Endothelial cell (in vitro differentiated cells): ENCODE data around the gene PRRC2C. TPM values are rescaled to one million over a fixed set of nuclear protein-coding genes. Genes with fewer than 3 reads are reported as not detected.

ENCODE experiments used
- DNase-seq: peaks from one replicate; pipeline ENCODE4 v3.0.0; 2021; ENCODE audit warnings: low spot score
- H3K27ac Mint-ChIP-seq: one replicate; pipeline ENCODE4 v1.8.0; 2021; ENCODE audit warnings: mixed read lengths, inconsistent platforms; ENCODE audit not compliant: unreplicated experiment
- H3K27me3 Mint-ChIP-seq: one replicate; pipeline ENCODE4 v1.8.0; 2021; ENCODE audit warnings: mild to moderate bottlenecking, moderate library complexity, mixed read lengths, inconsistent platforms; ENCODE audit not compliant: unreplicated experiment
- H3K36me3 Mint-ChIP-seq: one replicate; pipeline ENCODE4 v1.8.0; 2021; ENCODE audit warnings: mild to moderate bottlenecking, low read depth, mixed read lengths, inconsistent platforms; ENCODE audit not compliant: unreplicated experiment
- H3K4me1 Mint-ChIP-seq: one replicate; pipeline ENCODE4 v1.8.0; 2021; ENCODE audit warnings: mild to moderate bottlenecking, mixed read lengths, inconsistent platforms; ENCODE audit not compliant: unreplicated experiment
- H3K4me3 Mint-ChIP-seq: one replicate; pipeline ENCODE4 v1.8.0; 2021; ENCODE audit warnings: mild to moderate bottlenecking, mixed read lengths, inconsistent platforms; ENCODE audit not compliant: unreplicated experiment
- H3K9me3 Mint-ChIP-seq: one replicate; pipeline ENCODE4 v1.8.0; 2021; ENCODE audit warnings: mixed read lengths, inconsistent platforms; ENCODE audit not compliant: unreplicated experiment
- CTCF ChIP-seq: fragments of 200-600 bp; sonication (generic); IDR thresholded peaks from one replicate; pipeline ENCODE4 v1.5.0; 2021; ENCODE audit warnings: antibody characterized with exemption; ENCODE audit not compliant: unreplicated experiment
- total RNA-seq: library from RNA; stranded (reverse); fragmentation: NEBNext Ultra II Directional; extraction: Animal tissue kit (Norgen Biotek cat#: 25700); gene quantifications from one replicate; pipeline ENCODE4 v1.2.1, GENCODE V29; 2021; ENCODE audit not compliant: unreplicated experiment

The PRRC2C gene
- total RNA-seq, 1 donor from 2014 or later = 248 TPM

- Mint-ChIP-seq H3K36me3 (peaks cover 2% of the 10 kb centered on the region), H3K27me3 (no peaks in the 10 kb centered on the region), H3K4me1 (peaks cover 24% of the 10 kb centered on the region), H3K9me3 (no peaks in the 10 kb centered on the region), H3K27ac (peak overlapping the region; percentile 77), H3K4me3 (no peak overlapping the region)
- TF ChIP-seq CTCF = no peak
- DNase-seq = no peak
Measured at GRCh38 chr1:171509191-171509590, 23.9 kb downstream of the PRRC2C start.

- no peak overlapping the region for H3K4me3 Mint-ChIP-seq
- peaks cover 8% of the 10 kb centered on the region for H3K4me1 Mint-ChIP-seq
- H3K27ac Mint-ChIP-seq = no peak overlapping the region
- TF ChIP-seq CTCF = no peak
- H3K9me3 Mint-ChIP-seq = no peaks in the 10 kb centered on the region
- peaks cover 30% of the 10 kb centered on the region for H3K36me3 Mint-ChIP-seq
- H3K27me3 Mint-ChIP-seq = no peaks in the 10 kb centered on the region
- DNase-seq = no peak
Measured at GRCh38 chr1:171513743-171514142, 28.4 kb downstream of the PRRC2C start.

- H3K4me1 Mint-ChIP-seq = no peaks in the 10 kb centered on the region
- H3K36me3 Mint-ChIP-seq = peaks cover 30% of the 10 kb centered on the region
- DNase-seq = no peak
- peak overlapping the region; percentile 10 for H3K4me3 Mint-ChIP-seq
- peak overlapping the region; percentile 51 for H3K27ac Mint-ChIP-seq
- H3K27me3 Mint-ChIP-seq = no peaks in the 10 kb centered on the region
- no peak for TF ChIP-seq CTCF
- no peaks in the 10 kb centered on the region for H3K9me3 Mint-ChIP-seq
Measured at GRCh38 chr1:171515299-171515698, 30.0 kb downstream of the PRRC2C start.

- no peak for TF ChIP-seq CTCF
- no peak for DNase-seq
- Mint-ChIP-seq H3K9me3 (no peaks in the 10 kb centered on the region), H3K36me3 (peaks cover 30% of the 10 kb centered on the region), H3K4me3 (no peak overlapping the region), H3K4me1 (no peaks in the 10 kb centered on the region), H3K27ac (no peak overlapping the region), H3K27me3 (no peaks in the 10 kb centered on the region)
Measured at GRCh38 chr1:171515741-171516140, 30.4 kb downstream of the PRRC2C start.

GRCh38 chr1:171521567-171521966, 36.2 kb downstream of the PRRC2C start:
- H3K4me1 Mint-ChIP-seq = no peaks in the 10 kb centered on the region
- no peaks in the 10 kb centered on the region for H3K27me3 Mint-ChIP-seq
- peak overlapping the region; percentile 28 for H3K4me3 Mint-ChIP-seq
- H3K27ac Mint-ChIP-seq = no peak overlapping the region
- TF ChIP-seq CTCF = no peak
- H3K9me3 Mint-ChIP-seq = no peaks in the 10 kb centered on the region
- H3K36me3 Mint-ChIP-seq = peaks cover 34% of the 10 kb centered on the region
- DNase-seq = no peak
